K562 (cell line): ENCODE measurements around the gene NECTIN1. TPM values are rescaled to one million over a fixed set of nuclear protein-coding genes. Genes with fewer than 3 reads are reported as not detected.

ENCODE experiments used
- ARID3A ChIP-seq: IDR thresholded peaks from 2 replicates; pipeline ENCODE4 v1.6.1; 2012; ENCODE audit warnings: low read depth, low read length, improper control_type of control experiment, borderline replicate concordance
- BACH1 ChIP-seq: fragments of 200-800 bp; sonication (Bioruptor generic); IDR thresholded peaks from 2 replicates; pipeline ENCODE4 v1.6.1; 2016; ENCODE audit warnings: missing genetic modification characterization, missing compliant biosample characterization
- CBX2 ChIP-seq: fragments of 200-600 bp; sonication (generic); IDR thresholded peaks from one replicate; pipeline ENCODE4 v1.6.1; 2012; ENCODE audit warnings: mild to moderate bottlenecking, low read length, inconsistent platforms; ENCODE audit not compliant: insufficient read depth, poor library complexity, severe bottlenecking
- CTBP1 ChIP-seq: fragments of 450-650 bp; IDR thresholded peaks from 2 replicates; pipeline ENCODE4 v1.6.1; 2016; ENCODE audit warnings: borderline replicate concordance
- CXXC5 ChIP-seq: fragments of 250-450 bp; sonication (Bioruptor Pico); IDR thresholded peaks from 2 replicates; pipeline ENCODE4 v1.8.0; 2022; ENCODE audit warnings: inconsistent platforms, mild to moderate bottlenecking, moderate library complexity
- ESRRB ChIP-seq: fragments of 250-450 bp; sonication (Bioruptor Pico); IDR thresholded peaks from 2 replicates; pipeline ENCODE4 v1.5.0; 2020; ENCODE audit warnings: mild to moderate bottlenecking, moderate library complexity, borderline replicate concordance
- ETS1 ChIP-seq: conservative IDR thresholded peaks from 2 replicates; pipeline ENCODE4 v1.6.1; 2011; ENCODE audit warnings: low read depth, mild to moderate bottlenecking, low read length; ENCODE audit not compliant: control insufficient read depth
- IRF1 ChIP-seq: sonication (generic); formaldehyde crosslinking; IDR thresholded peaks from 2 replicates; pipeline ENCODE4 v1.8.0; 2022; ENCODE audit warnings: missing genetic modification reagents, mild to moderate bottlenecking, borderline replicate concordance
- KAT2B ChIP-seq: IDR thresholded peaks from one replicate; pipeline ENCODE4 v1.6.1; 2012; ENCODE audit warnings: low read depth, mild to moderate bottlenecking, control low read depth, inconsistent platforms, low read length, moderate library complexity
- MLX ChIP-seq, 2 experiments: fragments of 450-650 bp in 1 of 2; sonication (generic) in 1 of 2; formaldehyde crosslinking; conservative IDR thresholded peaks; 2 replicates each; pipeline versions ENCODE4 v1.4.0 to v1.8.1; 2020 to 2022; ENCODE audit warnings: mild to moderate bottlenecking in 1 of 2, missing genetic modification reagents in 1 of 2
- MTA3 ChIP-seq: fragments of 450-650 bp; formaldehyde crosslinking; IDR thresholded peaks from 2 replicates; pipeline ENCODE4 v1.6.1; 2017; ENCODE audit warnings: mild to moderate bottlenecking, borderline replicate concordance
- NFE2 ChIP-seq: IDR thresholded peaks from 2 replicates; pipeline ENCODE4 v1.6.1; 2014; ENCODE audit warnings: antibody characterized with exemption, low read depth
- NR3C1 ChIP-seq: sonication (generic); formaldehyde crosslinking; IDR thresholded peaks from 2 replicates; pipeline ENCODE4 v1.8.1; 2022; ENCODE audit warnings: missing genetic modification reagents
- SAP30 ChIP-seq: fragments of 200-600 bp; sonication (generic); IDR thresholded peaks from 2 replicates; pipeline ENCODE4 v1.6.1; 2012; ENCODE audit warnings: borderline replicate concordance, low read depth, mild to moderate bottlenecking, moderate library complexity, low read length, control low read depth, inconsistent platforms; ENCODE audit not compliant: insufficient read depth, poor library complexity, severe bottlenecking
- SMARCB1 ChIP-seq: IDR thresholded peaks from 2 replicates; pipeline ENCODE4 v1.6.1; 2011; ENCODE audit warnings: improper control_type of control experiment, low read depth; ENCODE audit not compliant: insufficient read length
- TAF9B ChIP-seq: fragments of 450-650 bp; IDR thresholded peaks from 2 replicates; pipeline ENCODE4 v1.6.1; 2018; ENCODE audit warnings: mild to moderate bottlenecking; ENCODE audit not compliant: partially characterized antibody
- TSC22D4 ChIP-seq: fragments of 450-650 bp; IDR thresholded peaks from 2 replicates; pipeline ENCODE4 v1.6.1; 2016; ENCODE audit warnings: missing genetic modification characterization, missing biosample characterization, control low read depth
- ZBTB33 ChIP-seq: sonication (generic); formaldehyde crosslinking; IDR thresholded peaks from 2 replicates; pipeline ENCODE4 v1.8.1; 2023; ENCODE audit warnings: mild to moderate bottlenecking, missing genetic modification reagents
- ZNF239 ChIP-seq: fragments of 250-450 bp; sonication (Bioruptor Pico); IDR thresholded peaks from 2 replicates; pipeline ENCODE4 v1.4.0; 2020; ENCODE audit warnings: mild to moderate bottlenecking
- ZNF41 ChIP-seq: fragments of 250-450 bp; sonication (Bioruptor Pico); conservative IDR thresholded peaks from 2 replicates; pipeline ENCODE4 v1.4.0; 2020; ENCODE audit warnings: mild to moderate bottlenecking
- ZNF551 ChIP-seq: fragments of 250-450 bp; sonication (Bioruptor Pico); IDR thresholded peaks from 2 replicates; pipeline ENCODE4 v1.5.0; 2021; ENCODE audit warnings: mild to moderate bottlenecking, moderate library complexity
- ZNF586 ChIP-seq: fragments of 450-650 bp; formaldehyde crosslinking; conservative IDR thresholded peaks from 2 replicates; pipeline ENCODE4 v1.4.0; 2020; ENCODE audit warnings: mild to moderate bottlenecking, moderate library complexity
- polyA plus RNA-seq, 8 experiments: library from polyadenylated mRNA; depleted of rRNA in 4 of 8; stranded (reverse) in 5 of 8; unstranded in 3 of 8; fragments of >200 nt; fragmentation: Nextera tagmentation in 2 of 8; fragmentation: Illumina TruSeq in 1 of 8; extraction: Ambion mirVana in 2 of 8; extraction: Trizol in 1 of 8; gene quantifications; 2 replicates each; pipeline versions ENCODE4 v1.2.1 to v1.2.3, GENCODE V29; 2011 to 2014; ENCODE audit warnings: inconsistent platforms in 1 of 8, missing spikeins in 1 of 8
- total RNA-seq, 7 experiments: library from RNA; depleted of rRNA in 6 of 7; stranded (reverse); fragments of >200 nt in 6 of 7; fragmentation: Illumina TruSeq in 2 of 7; extraction: Trizol in 2 of 7; gene quantifications; 2 replicates each; pipeline versions ENCODE4 v1.2.1 to v1.2.3, GENCODE V29; 2011 to 2021; ENCODE audit warnings: low replicate concordance in 1 of 7

Gene NECTIN1
- total and polyA plus RNA-seq, 9 of the 15 experiments (the other 6 are each of a cell fraction or from before 2014, with no cell fraction given), result 0.09 to 0.53 (median 0.23) TPM; not detected in 2

GRCh38 chr11:119594639-119595249 lies 134.3 kb downstream of the NECTIN1 start (continued):
- TF ChIP-seq TAF9B (no peak), SAP30 (no peak), NR3C1 (CRISPR knock-in tag) (no peak), ETS1 (no peak), CTBP1 (peak; percentile 47; the same call in 1 of the 2 replicates), IRF1 (CRISPR knock-in tag) (no peak), MLX (CRISPR knock-in tag; conservative IDR thresholded peaks at IDR 0.05) (no peak), ZBTB33 (CRISPR knock-in tag) (no peak), ZNF239 (CRISPR knock-in tag) (peak; percentile 57), TSC22D4 (tag) (no peak), SMARCB1 (peak; percentile 89), MTA3 (no peak; the same call in 1 of the 2 replicates), KAT2B (no peak), ZNF586 (CRISPR knock-in tag) (no peak), CBX2 (no peak), ESRRB (CRISPR knock-in tag) (no peak), ZNF551 (CRISPR knock-in tag) (no peak), CXXC5 (CRISPR knock-in tag) (0 out of 2 replicates have a peak, but pooled peaks have one; percentile 45), BACH1 (tag) (peak; percentile 52; the same call in 1 of the 2 replicates), ZNF41 (CRISPR knock-in tag) (no peak), ARID3A (no peak), NFE2 (peak; percentile 76)
